A673 (cell line): ENCODE results near the gene C19orf12. TPM values are rescaled to one million over a fixed set of nuclear protein-coding genes. Genes with fewer than 3 reads are reported as not detected.

ENCODE experiments used
- BruUV-seq: library from RNA; stranded (reverse); fragments of 400-500 nt; replicated peaks from 2 replicates; lab custom pipeline; 2021; lab: Mats Ljungman, UMichigan
- CTCF ChIA-PET: fragments of 300-600 bp; sonication (Branson Sonifier 250); formaldehyde crosslinking; loops from one replicate; lab custom pipeline; 2022; ENCODE audit warnings: antibody characterized with exemption; lab: Charles Lee
- POLR2A ChIA-PET: fragments of 300-600 bp; sonication (Branson Sonifier 250); formaldehyde crosslinking; loops from one replicate; lab custom pipeline; 2022; ENCODE audit warnings: antibody characterized with exemption; ENCODE audit not compliant: low non-redundant PET; lab: Charles Lee
- DNase-seq: peaks from one replicate; pipeline ENCODE4 v3.0.0-alpha.2; 2015; ENCODE audit warnings: low spot score
- H3K27ac ChIP-seq: fragments of 200-600 bp; sonication (generic); 2 replicates; pipeline ENCODE4 v1.5.1; 2016; ENCODE audit warnings: mixed run types, low read depth, mild to moderate bottlenecking, mixed read lengths, antibody characterized with exemption, low read length; ENCODE audit not compliant: poor library complexity, severe bottlenecking
- H3K27me3 ChIP-seq: fragments of 200-600 bp; sonication (generic); replicated peaks from 2 replicates; pipeline ENCODE4 v1.6.1; 2017; ENCODE audit warnings: mixed run types, low read depth, mild to moderate bottlenecking, mixed read lengths, antibody characterized with exemption, low read length; ENCODE audit not compliant: insufficient read depth, poor library complexity
- H3K36me3 ChIP-seq: fragments of 200-600 bp; sonication (generic); 2 replicates; pipeline ENCODE4 v1.6.1; 2016; ENCODE audit warnings: mixed run types, mild to moderate bottlenecking, mixed read lengths, antibody characterized with exemption, low read length; ENCODE audit not compliant: insufficient read depth, poor library complexity, severe bottlenecking
- H3K4me1 ChIP-seq: fragments of 200-600 bp; sonication (generic); 2 replicates; pipeline ENCODE4 v1.6.1; 2017; ENCODE audit warnings: mixed run types, mild to moderate bottlenecking, mixed read lengths, antibody characterized with exemption, low read length; ENCODE audit not compliant: insufficient read depth, poor library complexity, severe bottlenecking
- H3K4me3 ChIP-seq: fragments of 200-600 bp; sonication (generic); 2 replicates; pipeline ENCODE4 v1.5.1; 2016; ENCODE audit warnings: low read depth, mixed run types, mild to moderate bottlenecking, mixed read lengths, low read length; ENCODE audit not compliant: poor library complexity, severe bottlenecking
- H3K9me3 ChIP-seq: fragments of 200-600 bp; sonication (generic); 2 replicates; pipeline ENCODE4 v1.6.1; 2016; ENCODE audit warnings: mixed run types, low read depth, mild to moderate bottlenecking, mixed read lengths, antibody characterized with exemption, low read length; ENCODE audit not compliant: poor library complexity, severe bottlenecking
- EZH2 ChIP-seq: fragments of 200-600 bp; sonication (generic); IDR thresholded peaks from 2 replicates; pipeline ENCODE4 v1.6.1; 2017; ENCODE audit warnings: borderline replicate concordance, low read depth, mild to moderate bottlenecking, mixed read lengths, antibody characterized with exemption, low read length; ENCODE audit not compliant: poor library complexity, severe bottlenecking
- intact Hi-C: fragments of 100-400 bp; cut with micrococcal nuclease; formaldehyde crosslinking; loops from one replicate; pipeline ENCODE4 v1.10.0; 2022; ENCODE audit not compliant: unreplicated experiment
- total RNA-seq: library from RNA; stranded (reverse); gene quantifications from 2 replicates; pipeline ENCODE4 v1.2.3, GENCODE V29; 2021
- TF ChIP-seq, protein P1 (sequence below): fragments of 300-800, 200-600 bp; sonication (generic); conservative IDR thresholded peaks from 2 replicates; pipeline ENCODE4 v1.5.1; 2017; ENCODE audit warnings: low read depth, mild to moderate bottlenecking, antibody characterized with exemption, low read length, moderate library complexity, mixed read lengths

C19orf12 gene
- total RNA-seq, 1 experiment from 2014 or later: 26.8 TPM

DNA sequence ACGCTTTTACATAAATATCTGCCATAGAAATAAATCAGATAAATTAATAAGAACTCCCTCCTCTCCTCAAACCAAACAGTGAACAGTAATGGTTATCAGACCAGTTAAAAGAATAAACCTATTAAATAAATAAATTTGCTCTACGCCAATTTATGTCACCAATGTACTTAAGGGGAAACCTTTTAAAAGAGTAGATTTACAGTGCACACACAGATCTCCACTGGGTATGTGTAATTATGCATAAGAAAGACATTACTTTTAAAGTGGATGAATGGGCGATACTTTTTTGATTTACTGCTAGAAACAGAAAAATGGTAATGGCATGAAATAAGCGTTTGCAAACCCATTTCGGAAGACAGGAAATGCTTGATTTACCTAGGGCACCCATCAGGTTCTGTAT, 34.9 kb upstream of the C19orf12 start:
- BruUV-seq: no TSS peak
- POLR2A ChIA-PET: no interaction called here

DNA sequence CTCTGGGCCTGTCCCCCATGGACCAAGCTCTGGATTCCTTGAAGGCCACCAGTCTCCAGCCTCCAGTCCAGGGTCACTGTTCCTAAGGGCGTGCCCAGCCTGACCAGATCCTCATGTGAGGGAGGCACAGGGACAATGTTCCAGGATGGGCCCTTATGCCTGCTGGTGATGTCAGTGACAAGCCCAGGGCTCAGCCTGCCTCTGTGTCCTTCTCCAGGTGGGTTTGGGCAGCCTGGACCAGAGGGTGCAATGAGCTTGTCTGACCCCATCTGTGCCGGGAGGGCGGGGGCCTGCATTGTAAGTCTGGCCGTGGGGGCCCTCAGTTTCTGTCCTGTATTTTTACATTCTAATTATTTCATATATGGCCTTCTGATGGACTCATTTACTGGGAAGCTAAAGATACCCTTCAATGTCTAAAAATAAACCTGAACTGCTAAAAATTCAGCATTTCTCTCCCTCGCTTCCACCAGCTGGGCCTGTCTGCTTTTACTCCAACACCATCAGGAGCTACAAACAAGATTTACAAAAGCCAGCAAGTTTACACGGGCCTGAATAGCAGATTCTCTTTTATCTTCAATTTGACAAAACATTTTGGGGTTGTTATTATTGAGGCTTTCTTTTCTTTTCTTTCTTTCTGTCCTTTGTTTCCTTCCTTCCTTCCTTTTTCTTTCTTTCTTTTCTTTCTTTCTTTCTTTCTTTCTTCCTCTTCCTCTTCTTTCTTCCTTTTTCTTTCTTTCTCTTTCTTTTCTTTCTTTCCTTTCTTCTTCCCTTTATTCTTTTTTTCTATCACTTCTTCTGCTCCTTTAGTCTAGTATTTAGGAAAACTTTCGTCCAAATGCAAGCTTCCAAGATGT, 34.2 kb upstream of the C19orf12 start:
- CTCF ChIA-PET: interaction anchor here (0.7 kb wide), 1 partner anchor 11 kb away, joined by 6 read pairs; no protein-coding TSS in a partner anchor

More for the DNA sequence above, 34.9 kb upstream of the C19orf12 start:
- Histone ChIP-seq H3K36me3 (no peaks in the 10 kb centered on the region), H3K4me3 (no peak overlapping the region), H3K9me3 (no peaks in the 10 kb centered on the region), H3K27ac (no peak overlapping the region), H3K27me3 (peaks cover 7% of the 10 kb centered on the region), H3K4me1 (no peaks in the 10 kb centered on the region)
- no peak for DNase-seq
- CTCF ChIA-PET: interaction anchor here (0.7 kb wide), 1 partner anchor 10 kb away, joined by 6 read pairs; no protein-coding TSS in a partner anchor
- intact Hi-C loops: no loop called here
- TF ChIP-seq EZH2: no peak
- TF ChIP-seq, protein P1, sequence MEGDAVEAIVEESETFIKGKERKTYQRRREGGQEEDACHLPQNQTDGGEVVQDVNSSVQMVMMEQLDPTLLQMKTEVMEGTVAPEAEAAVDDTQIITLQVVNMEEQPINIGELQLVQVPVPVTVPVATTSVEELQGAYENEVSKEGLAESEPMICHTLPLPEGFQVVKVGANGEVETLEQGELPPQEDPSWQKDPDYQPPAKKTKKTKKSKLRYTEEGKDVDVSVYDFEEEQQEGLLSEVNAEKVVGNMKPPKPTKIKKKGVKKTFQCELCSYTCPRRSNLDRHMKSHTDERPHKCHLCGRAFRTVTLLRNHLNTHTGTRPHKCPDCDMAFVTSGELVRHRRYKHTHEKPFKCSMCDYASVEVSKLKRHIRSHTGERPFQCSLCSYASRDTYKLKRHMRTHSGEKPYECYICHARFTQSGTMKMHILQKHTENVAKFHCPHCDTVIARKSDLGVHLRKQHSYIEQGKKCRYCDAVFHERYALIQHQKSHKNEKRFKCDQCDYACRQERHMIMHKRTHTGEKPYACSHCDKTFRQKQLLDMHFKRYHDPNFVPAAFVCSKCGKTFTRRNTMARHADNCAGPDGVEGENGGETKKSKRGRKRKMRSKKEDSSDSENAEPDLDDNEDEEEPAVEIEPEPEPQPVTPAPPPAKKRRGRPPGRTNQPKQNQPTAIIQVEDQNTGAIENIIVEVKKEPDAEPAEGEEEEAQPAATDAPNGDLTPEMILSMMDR: no peak

DNA sequence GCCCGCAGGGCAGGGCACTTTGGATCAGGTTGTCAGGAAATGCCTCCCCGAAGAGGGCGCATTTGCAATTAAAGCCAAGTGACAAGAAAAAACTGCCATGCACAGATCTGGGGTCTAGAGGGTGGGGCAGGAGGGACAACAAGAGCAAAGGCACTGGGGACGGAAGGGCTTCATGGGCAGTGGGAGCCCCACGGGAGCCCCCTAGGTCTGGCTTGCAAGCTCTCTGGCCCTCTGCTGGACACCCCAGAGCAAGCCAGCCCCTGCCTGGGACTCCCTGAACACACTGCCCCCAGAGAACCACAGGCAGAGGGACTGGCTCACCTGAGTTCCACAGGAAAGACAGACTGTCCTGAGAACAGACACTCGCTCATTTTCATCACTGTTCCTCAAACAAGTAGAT, 30.2 kb upstream of the C19orf12 start:
- intact Hi-C loops: no loop called here
- CTCF ChIA-PET: no interaction called here
- Histone ChIP-seq H3K9me3 (no peaks in the 10 kb centered on the region), H3K27me3 (peaks cover 2% of the 10 kb centered on the region), H3K36me3 (no peaks in the 10 kb centered on the region), H3K27ac (no peak overlapping the region), H3K4me1 (no peaks in the 10 kb centered on the region), H3K4me3 (no peak overlapping the region)
- no TSS peak for BruUV-seq
- POLR2A ChIA-PET: no interaction called here
- TF ChIP-seq EZH2: no peak
- TF ChIP-seq, protein P1: peak; percentile 34
- no peak for DNase-seq

More for the DNA sequence above, 34.2 kb upstream of the C19orf12 start:
- TF ChIP-seq EZH2: no peak
- TF ChIP-seq, protein P1: no peak
- POLR2A ChIA-PET: no interaction called here
- DNase-seq: no peak
- H3K9me3 ChIP-seq: no peaks in the 10 kb centered on the region
- no peak overlapping the region for H3K27ac ChIP-seq
- no TSS peak for BruUV-seq
- H3K36me3 ChIP-seq: no peaks in the 10 kb centered on the region
- H3K27me3 ChIP-seq: peaks cover 7% of the 10 kb centered on the region
- intact Hi-C loops: no loop called here
- no peak overlapping the region for H3K4me3 ChIP-seq
- no peaks in the 10 kb centered on the region for H3K4me1 ChIP-seq
